Spinal cord (tissue), 10 donors: Measurements from ENCODE around the gene ULK4. TPM values are rescaled to one million over a fixed set of nuclear protein-coding genes. Genes with fewer than 3 reads are reported as not detected.

ENCODE experiments used
- DNase-seq, 6 donors: peaks; one replicate each; pipeline versions ENCODE4 v3.0.0 to v3.0.0-alpha.2; 2013 to 2015; ENCODE audit warnings: low spot score in 6 of 6, low read depth in 4 of 6
- H3K27ac ChIP-seq: one replicate; pipeline ENCODE4 v1.5.1; 2013; ENCODE audit warnings: low read depth, low read length, control low read depth
- H3K27me3 ChIP-seq: one replicate; pipeline ENCODE4 v1.6.1; 2013; ENCODE audit warnings: low read length; ENCODE audit not compliant: control insufficient read depth, insufficient read depth
- H3K36me3 ChIP-seq: one replicate; pipeline ENCODE4 v1.6.1; 2013; ENCODE audit warnings: low read length; ENCODE audit not compliant: control insufficient read depth, insufficient read depth
- H3K4me1 ChIP-seq: one replicate; pipeline ENCODE4 v1.6.1; 2013; ENCODE audit warnings: low read length; ENCODE audit not compliant: control insufficient read depth, insufficient read depth
- H3K4me3 ChIP-seq: one replicate; pipeline ENCODE4 v1.5.1; 2013; ENCODE audit warnings: low read depth, low read length, control low read depth
- H3K9me3 ChIP-seq: one replicate; pipeline ENCODE4 v1.6.1; 2013; ENCODE audit warnings: low read length; ENCODE audit not compliant: control insufficient read depth, insufficient read depth
- WGBS: methylation state at CpG from one replicate; pipeline ENCODE4 v1.1.5; 2013; ENCODE audit warnings: missing lambda C conversion rate; ENCODE audit not compliant: insufficient coverage; 5-methylcytosine and 5-hydroxymethylcytosine counted together
- polyA plus RNA-seq, 2 donors: library from polyadenylated mRNA; unstranded; fragments of 120-200 nt; gene quantifications; one replicate each; pipeline ENCODE4 v1.2.1, GENCODE V29; 2013; ENCODE audit not compliant: insufficient read length in 2 of 2
- total RNA-seq, 2 donors: library from RNA; depleted of rRNA in 1 of 2; stranded (reverse); fragments of 120-200 nt in 1 of 2; fragments of >200 nt in 1 of 2; gene quantifications; one replicate each; pipeline versions ENCODE4 v1.2.3 to v1.2.4, GENCODE V29; 2013 to 2014
- donor health status: healthy.

Gene ULK4
- total and polyA plus RNA-seq, 4 donors, result 3.1 to 18.1 (median 9.7) TPM

DNA sequence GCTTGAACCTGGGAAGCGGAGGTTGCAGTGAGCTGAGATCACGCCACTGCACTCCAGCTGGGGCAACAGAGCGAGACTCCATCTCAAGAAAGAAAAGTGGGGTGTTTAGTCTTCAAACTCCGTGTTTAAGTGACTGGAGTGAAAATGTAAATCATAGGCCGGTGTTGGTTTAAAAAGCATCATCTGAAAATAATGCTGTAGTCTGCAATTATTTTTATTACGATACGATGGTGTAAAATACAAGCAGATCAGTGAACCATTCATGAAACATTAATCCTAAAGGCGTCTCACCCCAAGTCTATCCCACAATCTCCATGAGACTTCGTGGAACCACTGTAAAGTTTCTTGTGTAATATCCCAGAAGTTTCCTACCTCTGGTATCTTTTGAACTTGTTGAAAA, 756.3 kb downstream of the ULK4 start:
- H3K9me3 ChIP-seq, result no peaks in the 10 kb centered on the region
- WGBS, result 88% methylated on average over 3 of the region's 9 CpGs
- no peak overlapping the region for H3K27ac ChIP-seq
- no peak for DNase-seq
- peaks cover 4% of the 10 kb centered on the region for H3K4me1 ChIP-seq
- no peaks in the 10 kb centered on the region for H3K27me3 ChIP-seq
- no peak overlapping the region for H3K4me3 ChIP-seq
- no peaks in the 10 kb centered on the region for H3K36me3 ChIP-seq

DNA sequence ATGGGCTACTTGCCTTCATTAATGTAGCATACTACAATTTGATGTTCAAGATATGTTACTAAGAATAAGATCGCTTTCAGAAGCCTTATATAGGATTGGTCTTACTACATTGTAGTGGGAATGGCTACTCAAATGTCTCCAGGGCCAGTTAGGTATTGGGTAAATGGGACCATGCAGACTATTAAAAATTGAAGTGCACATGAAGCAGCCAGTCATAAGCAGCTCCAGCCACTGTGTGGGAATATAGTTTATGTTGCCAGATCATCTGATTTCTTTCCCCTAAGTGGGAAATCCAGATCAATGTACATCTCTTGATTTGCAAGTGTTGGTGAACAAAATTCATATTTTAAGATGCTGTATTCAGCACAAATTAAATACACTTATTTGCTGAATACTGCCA, 757.5 kb downstream of the ULK4 start:
- Histone ChIP-seq H3K27ac (no peak overlapping the region), H3K4me3 (no peak overlapping the region), H3K4me1 (peaks cover 4% of the 10 kb centered on the region), H3K9me3 (no peaks in the 10 kb centered on the region), H3K36me3 (no peaks in the 10 kb centered on the region), H3K27me3 (no peaks in the 10 kb centered on the region)
- WGBS, result no CpG with 5 or more reads among the region's 1 CpG
- DNase-seq, result peak in 1 of 6 donors; percentile 5

DNA sequence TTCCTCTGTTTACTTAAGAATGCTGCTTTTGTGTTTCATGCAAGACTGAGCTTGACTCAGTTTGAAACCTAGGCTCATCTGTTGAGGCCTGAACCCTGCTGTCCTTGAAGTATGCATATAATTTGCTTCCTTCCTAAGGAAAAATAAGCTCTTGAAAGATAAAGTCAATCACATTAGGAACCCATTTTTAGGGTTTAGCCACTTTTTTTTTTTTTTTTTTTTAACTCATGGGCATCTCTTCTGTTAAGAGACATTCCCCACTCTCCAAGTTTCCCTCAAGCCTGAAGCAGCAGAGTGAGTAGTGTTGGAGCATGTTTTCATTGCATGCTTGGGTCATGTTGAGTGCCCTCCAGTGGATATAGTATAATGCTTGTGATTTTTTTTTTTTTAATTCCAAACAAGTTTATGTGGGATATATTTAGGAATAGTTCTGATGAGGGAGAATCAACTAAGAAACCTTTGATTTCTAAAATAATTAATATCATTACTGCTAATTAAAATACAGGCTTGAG, 759.0 kb downstream of the ULK4 start:
- Histone ChIP-seq H3K4me1 (peaks cover 4% of the 10 kb centered on the region), H3K27me3 (no peaks in the 10 kb centered on the region), H3K36me3 (no peaks in the 10 kb centered on the region), H3K9me3 (no peaks in the 10 kb centered on the region), H3K27ac (no peak overlapping the region), H3K4me3 (peak overlapping the region; percentile 9)
- peak in 3 of 6 donors; percentile 17 to 83 (median 65) for DNase-seq

DNA sequence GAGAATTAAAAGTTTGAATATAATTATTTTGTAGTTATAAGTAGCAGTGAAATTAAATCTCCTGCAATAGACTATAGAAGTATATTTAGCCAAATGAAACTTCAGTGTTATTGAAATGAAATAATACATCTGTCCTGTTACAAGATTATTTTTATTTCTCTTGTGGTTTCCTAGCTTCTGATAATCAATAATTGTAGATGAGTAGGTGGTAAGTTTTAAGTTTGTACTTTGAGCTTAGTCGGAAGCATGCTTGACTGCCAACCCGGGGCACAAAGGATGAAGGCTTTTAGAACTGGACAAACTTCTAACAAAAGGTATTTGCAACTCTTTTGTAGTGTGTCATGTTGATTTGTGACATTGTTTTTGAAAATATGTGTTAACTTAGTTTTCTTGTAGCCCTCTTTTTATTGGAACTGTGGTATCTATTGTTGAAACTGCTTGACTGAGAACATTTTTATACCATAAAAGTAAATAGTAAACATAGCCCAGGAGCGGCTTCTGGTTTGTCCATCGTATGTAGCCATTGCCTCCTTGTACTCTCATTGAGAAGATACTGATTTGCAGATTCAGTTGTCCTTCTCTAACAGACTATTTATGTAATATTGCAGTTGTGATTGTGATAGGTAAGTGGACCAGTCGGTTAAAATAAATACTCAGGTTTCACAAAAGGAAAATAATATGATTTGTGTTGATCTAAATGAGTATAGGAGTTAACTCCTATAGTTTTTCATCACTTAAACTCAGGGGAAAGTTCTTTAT, 759.6 kb downstream of the ULK4 start:
- peak overlapping the region; percentile 95 for H3K4me3 ChIP-seq
- peak in 1 of 6 donors; percentile 11 for DNase-seq
- WGBS, result 21% methylated on average over 2 of the region's 5 CpGs

DNA sequence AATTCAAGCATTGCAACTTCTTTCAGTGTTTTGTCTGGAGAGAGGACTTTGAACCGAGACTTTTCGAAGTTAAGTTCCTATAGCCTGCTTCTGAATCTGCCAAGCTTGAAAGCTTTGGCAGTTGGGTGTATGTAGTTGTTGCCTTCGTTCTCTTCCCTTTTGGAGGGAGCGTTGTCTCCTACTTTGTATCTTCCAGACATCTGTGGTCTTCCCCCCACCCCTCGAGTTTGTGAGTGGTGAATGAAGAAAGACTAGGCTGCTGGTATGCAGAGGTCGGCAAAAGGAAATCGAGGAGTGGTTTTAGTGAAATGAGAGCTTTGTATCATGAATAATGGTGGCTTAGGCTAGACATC, 761.3 kb downstream of the ULK4 start:
- no peaks in the 10 kb centered on the region for H3K9me3 ChIP-seq
- H3K4me3 ChIP-seq, result peak overlapping the region; percentile 95
- H3K27ac ChIP-seq, result peak overlapping the region; percentile 82
- H3K27me3 ChIP-seq, result no peaks in the 10 kb centered on the region
- DNase-seq, result peak in 3 of 6 donors; percentile 22 to 55 (median 50)
- H3K4me1 ChIP-seq, result peaks cover 4% of the 10 kb centered on the region
- 0% methylated on average over 2 of the region's 7 CpGs for WGBS
- H3K36me3 ChIP-seq, result no peaks in the 10 kb centered on the region

More for the DNA sequence above, 759.6 kb downstream of the ULK4 start:
- Histone ChIP-seq H3K4me1 (peaks cover 4% of the 10 kb centered on the region), H3K9me3 (no peaks in the 10 kb centered on the region), H3K27me3 (no peaks in the 10 kb centered on the region), H3K27ac (no peak overlapping the region), H3K36me3 (no peaks in the 10 kb centered on the region)

DNA sequence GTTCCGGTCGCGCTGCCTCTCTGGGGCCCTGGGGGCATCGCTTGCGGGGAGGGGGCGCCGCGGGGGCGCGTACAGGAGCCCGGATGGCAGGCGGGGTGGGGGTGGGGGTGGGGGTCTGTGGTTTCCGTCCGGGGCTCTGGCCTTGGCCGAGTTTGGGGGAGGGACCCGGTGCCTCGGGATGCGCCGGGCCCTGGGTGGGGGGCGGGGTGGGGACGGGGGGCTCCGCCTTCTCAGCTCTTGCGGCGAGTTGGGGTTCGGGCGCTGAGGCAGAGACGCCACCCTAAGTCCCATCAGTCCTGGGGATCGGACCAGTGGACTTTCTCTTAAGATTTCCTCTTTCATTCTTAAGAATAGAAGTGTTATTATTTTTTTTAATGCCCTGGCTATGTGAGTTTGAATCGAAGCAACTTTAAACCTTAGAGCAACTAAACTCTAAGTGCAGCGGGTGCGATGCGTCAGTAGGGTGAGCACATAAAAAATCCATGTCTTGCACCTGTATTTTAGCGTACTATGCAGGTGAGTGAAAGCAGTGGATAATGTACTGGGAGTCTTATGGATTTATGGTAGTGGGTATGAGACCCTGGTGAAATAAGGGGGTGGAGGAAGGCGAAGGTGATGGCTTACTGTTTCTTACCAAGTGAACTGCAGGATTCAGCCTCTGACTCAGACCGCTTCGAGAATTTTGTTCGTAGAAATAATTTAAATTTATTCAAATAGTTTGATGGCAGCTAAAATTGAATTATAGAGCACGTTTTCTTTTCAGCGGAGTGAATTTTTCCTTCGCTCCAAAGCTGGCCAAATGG, 761.8 kb downstream of the ULK4 start:
- Histone ChIP-seq H3K9me3 (no peaks in the 10 kb centered on the region), H3K27ac (peak overlapping the region; percentile 82), H3K27me3 (no peaks in the 10 kb centered on the region), H3K4me3 (peak overlapping the region; percentile 95), H3K4me1 (no peaks in the 10 kb centered on the region), H3K36me3 (no peaks in the 10 kb centered on the region)
- 0% methylated on average over 23 of the region's 40 CpGs for WGBS
- DNase-seq, result peak in 3 of 6 donors; percentile 29 to 61 (median 60)

DNA sequence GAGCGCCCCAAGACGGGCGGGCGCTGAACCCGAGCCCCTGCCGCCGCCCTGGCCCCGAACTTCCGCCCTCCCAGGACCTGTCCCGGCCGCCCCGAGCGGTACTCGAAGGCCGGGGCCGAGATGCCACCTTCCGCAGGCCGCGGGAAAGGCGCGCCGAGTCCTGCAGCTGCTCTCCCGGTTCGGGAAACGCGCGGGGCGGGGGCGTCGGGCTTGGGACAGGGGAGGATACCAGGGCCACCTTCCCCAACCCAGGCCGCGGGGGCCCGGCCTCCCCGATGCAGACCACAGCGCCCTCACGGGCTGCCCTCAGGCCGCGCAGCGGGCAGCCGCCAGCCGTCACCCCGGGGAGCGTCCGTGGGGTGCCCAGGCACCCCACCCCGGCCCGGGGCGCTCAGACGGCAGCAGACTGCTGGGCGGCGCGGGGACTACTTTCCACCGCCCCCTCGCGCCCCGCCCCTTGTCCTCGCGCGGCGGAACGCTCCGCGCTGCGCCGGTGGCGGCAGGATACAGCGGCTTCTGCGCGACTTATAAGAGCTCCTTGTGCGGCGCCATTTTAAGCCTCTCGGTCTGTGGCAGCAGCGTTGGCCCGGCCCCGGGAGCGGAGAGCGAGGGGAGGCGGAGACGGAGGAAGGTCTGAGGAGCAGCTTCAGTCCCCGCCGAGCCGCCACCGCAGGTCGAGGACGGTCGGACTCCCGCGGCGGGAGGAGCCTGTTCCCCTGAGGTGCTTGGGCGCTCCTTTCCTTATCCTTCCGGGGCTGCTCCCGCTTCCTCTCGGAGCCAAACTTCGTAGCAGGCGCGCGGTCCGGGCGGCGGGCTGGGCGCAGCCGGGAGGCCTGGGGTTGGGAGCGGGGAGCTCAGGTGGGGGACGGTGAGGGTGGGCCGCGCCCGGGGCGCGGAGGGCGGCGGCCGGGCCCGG, 762.7 kb downstream of the ULK4 start, which contains the start of gene CTNNB1:
Gene CTNNB1 (plus strand): TSS at position 556 of the 916 bp plus-strand sequence. CDS start 24,564 bp downstream, outside the sequence.
- peak; percentile 84 to 98 (median 89) for DNase-seq
- WGBS, result under 1% methylated on average over 109 of the region's 112 CpGs

DNA sequence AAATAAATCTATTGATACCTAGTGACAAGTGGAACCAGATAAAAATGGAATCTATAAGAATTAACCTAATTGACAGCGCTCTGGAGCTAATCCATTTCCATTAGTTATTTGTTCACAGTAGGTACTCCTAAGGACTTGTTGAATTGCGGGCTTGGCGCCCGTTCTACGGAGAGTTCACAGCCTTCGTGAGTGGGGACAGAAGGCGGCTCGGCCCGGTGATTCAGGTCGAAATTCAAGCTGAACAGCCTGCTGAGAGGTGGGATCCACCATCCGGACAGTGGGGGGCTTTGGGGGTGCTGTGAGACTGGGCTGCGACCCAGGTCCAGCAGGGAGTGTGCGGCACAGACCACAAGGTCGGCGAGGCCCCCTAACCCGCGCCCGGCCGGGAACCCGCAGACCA, 763.4 kb downstream of the ULK4 start:
- Histone ChIP-seq H3K27ac (peak overlapping the region; percentile 61), H3K27me3 (no peaks in the 10 kb centered on the region), H3K36me3 (no peaks in the 10 kb centered on the region), H3K4me1 (no peaks in the 10 kb centered on the region), H3K4me3 (peak overlapping the region; percentile 95), H3K9me3 (no peaks in the 10 kb centered on the region)
- 2% methylated on average over 20 of the region's 20 CpGs for WGBS
- peak in 3 of 6 donors; percentile 41 to 74 (median 70) for DNase-seq

More for the DNA sequence above, 762.7 kb downstream of the ULK4 start, which contains the start of gene CTNNB1:
- peak within 1 kb of the TSS; percentile 95 for H3K27ac ChIP-seq
- H3K27me3 ChIP-seq, result no peaks in the 10 kb centered on the region
- no peaks in the 10 kb centered on the region for H3K9me3 ChIP-seq
- H3K36me3 ChIP-seq, result no peaks in the 10 kb centered on the region
- peak within 1 kb of the TSS; percentile 95 for H3K4me3 ChIP-seq
- H3K4me1 ChIP-seq, result no peaks in the 10 kb centered on the region

DNA sequence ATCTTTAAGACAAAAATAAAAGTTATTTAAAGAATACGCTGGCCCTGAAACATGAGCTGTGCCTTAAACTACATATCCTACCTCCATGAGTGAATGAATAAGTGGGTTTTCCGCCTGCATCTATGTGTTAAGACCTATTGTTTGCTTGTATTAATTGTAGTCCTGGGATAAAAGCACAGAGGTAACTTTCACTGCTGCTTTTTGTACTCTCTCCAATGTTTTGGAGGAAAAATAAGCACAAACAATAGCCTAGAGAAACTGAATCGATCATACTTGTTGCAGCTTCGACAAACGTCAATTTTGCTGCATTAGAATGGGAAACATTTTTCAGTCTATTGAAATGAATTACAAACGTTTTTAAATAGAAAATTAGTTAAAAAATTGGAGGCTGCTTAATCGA, 763.9 kb downstream of the ULK4 start:
- Histone ChIP-seq H3K4me3 (no peak overlapping the region), H3K27me3 (no peaks in the 10 kb centered on the region), H3K9me3 (no peaks in the 10 kb centered on the region), H3K36me3 (no peaks in the 10 kb centered on the region), H3K4me1 (no peaks in the 10 kb centered on the region), H3K27ac (no peak overlapping the region)
- DNase-seq, result no peak
- WGBS, result no CpG with 5 or more reads among the region's 7 CpGs
